ENCODE measurements around the gene UBL5.

UBL5 gene

DNA sequence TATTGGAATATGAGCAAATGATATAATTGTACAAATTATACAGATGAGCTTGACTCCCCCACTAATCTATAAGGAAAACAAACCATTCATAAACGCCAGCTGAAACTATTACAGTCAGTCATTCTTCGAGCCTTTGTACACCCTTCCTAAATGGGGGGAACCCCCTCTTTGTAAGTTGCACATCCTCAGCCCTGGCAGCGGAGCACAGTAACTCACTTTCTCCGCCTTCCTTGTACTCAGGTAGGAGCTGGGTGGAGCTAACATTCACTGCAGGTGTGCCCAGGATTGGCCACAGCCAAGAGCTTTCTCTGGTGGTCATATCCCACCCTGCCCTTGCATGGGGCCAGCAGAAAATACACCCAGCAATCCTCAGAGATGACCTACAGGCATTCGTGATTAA is 36.0 kb downstream of the UBL5 start:
- DNase-seq (ENCODE audit: low read depth in 1 of 2, low spot score in 1 of 2): no peak
- Histone ChIP-seq H3K27me3 (ENCODE audit: insufficient read depth, poor library complexity, severe bottlenecking) (no peaks in the 10 kb centered on the region), H3K27ac (replicated peaks) (no peak overlapping the region), H3K4me3 (replicated peaks; ENCODE audit: insufficient read depth, low read length) (no peak overlapping the region)
- TF ChIP-seq, protein P1, sequence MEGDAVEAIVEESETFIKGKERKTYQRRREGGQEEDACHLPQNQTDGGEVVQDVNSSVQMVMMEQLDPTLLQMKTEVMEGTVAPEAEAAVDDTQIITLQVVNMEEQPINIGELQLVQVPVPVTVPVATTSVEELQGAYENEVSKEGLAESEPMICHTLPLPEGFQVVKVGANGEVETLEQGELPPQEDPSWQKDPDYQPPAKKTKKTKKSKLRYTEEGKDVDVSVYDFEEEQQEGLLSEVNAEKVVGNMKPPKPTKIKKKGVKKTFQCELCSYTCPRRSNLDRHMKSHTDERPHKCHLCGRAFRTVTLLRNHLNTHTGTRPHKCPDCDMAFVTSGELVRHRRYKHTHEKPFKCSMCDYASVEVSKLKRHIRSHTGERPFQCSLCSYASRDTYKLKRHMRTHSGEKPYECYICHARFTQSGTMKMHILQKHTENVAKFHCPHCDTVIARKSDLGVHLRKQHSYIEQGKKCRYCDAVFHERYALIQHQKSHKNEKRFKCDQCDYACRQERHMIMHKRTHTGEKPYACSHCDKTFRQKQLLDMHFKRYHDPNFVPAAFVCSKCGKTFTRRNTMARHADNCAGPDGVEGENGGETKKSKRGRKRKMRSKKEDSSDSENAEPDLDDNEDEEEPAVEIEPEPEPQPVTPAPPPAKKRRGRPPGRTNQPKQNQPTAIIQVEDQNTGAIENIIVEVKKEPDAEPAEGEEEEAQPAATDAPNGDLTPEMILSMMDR (IDR thresholded peaks at IDR 0.05; ENCODE audit: insufficient read depth, low read length): no peak
- TF ChIP-seq, protein P2, sequence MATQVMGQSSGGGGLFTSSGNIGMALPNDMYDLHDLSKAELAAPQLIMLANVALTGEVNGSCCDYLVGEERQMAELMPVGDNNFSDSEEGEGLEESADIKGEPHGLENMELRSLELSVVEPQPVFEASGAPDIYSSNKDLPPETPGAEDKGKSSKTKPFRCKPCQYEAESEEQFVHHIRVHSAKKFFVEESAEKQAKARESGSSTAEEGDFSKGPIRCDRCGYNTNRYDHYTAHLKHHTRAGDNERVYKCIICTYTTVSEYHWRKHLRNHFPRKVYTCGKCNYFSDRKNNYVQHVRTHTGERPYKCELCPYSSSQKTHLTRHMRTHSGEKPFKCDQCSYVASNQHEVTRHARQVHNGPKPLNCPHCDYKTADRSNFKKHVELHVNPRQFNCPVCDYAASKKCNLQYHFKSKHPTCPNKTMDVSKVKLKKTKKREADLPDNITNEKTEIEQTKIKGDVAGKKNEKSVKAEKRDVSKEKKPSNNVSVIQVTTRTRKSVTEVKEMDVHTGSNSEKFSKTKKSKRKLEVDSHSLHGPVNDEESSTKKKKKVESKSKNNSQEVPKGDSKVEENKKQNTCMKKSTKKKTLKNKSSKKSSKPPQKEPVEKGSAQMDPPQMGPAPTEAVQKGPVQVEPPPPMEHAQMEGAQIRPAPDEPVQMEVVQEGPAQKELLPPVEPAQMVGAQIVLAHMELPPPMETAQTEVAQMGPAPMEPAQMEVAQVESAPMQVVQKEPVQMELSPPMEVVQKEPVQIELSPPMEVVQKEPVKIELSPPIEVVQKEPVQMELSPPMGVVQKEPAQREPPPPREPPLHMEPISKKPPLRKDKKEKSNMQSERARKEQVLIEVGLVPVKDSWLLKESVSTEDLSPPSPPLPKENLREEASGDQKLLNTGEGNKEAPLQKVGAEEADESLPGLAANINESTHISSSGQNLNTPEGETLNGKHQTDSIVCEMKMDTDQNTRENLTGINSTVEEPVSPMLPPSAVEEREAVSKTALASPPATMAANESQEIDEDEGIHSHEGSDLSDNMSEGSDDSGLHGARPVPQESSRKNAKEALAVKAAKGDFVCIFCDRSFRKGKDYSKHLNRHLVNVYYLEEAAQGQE (IDR thresholded peaks at IDR 0.05; ENCODE audit: insufficient replicate concordance, low read depth): no peak
- TF ChIP-seq SPI1 (IDR thresholded peaks at IDR 0.05; ENCODE audit: borderline replicate concordance, low read depth) (no peak), GABPA (IDR thresholded peaks at IDR 0.05; ENCODE audit: low read depth) (no peak), POLR2AphosphoS5 (IDR thresholded peaks at IDR 0.05; ENCODE audit: low read depth) (no peak)

DNA sequence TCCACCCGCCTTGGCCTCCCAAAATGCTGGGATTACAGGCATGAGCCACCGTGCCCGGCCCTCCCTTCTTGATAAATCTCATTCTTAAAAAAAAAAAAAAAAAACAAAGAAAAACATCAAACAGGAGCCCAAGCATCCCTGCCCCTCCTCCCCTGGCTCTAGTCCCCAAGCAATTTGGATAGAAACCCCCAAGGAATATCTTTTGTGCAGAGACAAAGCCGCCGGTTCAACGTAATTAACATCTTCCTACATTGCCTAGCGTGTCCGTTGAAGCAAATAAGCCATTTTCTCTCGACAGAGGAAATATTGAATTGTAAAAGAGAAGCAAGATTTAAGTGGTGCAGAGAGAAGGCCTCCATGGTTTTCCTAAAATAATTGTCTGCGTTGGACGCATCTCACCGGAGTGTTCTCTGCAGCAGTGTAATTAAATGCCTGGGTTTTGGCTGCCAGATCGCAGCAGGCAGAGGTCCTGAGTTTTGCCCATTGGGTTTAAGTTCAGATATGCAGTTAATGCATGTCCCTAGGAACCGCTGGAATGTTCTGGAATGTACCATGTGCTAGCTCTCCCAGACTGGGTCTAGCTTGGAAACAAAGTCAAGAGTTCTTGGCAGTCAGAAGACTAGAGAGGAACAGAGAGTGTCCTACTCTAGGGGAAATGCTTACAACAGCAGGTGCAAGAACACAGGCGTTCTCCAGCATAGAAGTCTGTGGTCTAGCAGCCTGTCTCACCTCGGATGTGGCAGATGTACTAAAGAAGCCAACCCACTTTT is 38.2 kb downstream of the UBL5 start:
- DNase-seq (ENCODE audit: low read depth in 1 of 2, low spot score in 1 of 2): no peak
- no peak overlapping the region for H3K27ac ChIP-seq (replicated peaks)
- no peak overlapping the region for H3K4me3 ChIP-seq (replicated peaks; ENCODE audit: insufficient read depth, low read length)
- H3K27me3 ChIP-seq (ENCODE audit: insufficient read depth, poor library complexity, severe bottlenecking): no peaks in the 10 kb centered on the region
- TF ChIP-seq POLR2AphosphoS5 (IDR thresholded peaks at IDR 0.05; ENCODE audit: low read depth) (no peak), SPI1 (IDR thresholded peaks at IDR 0.05; ENCODE audit: borderline replicate concordance, low read depth) (no peak), GABPA (IDR thresholded peaks at IDR 0.05; ENCODE audit: low read depth) (no peak)
- TF ChIP-seq, protein P1 (IDR thresholded peaks at IDR 0.05; ENCODE audit: insufficient read depth, low read length): no peak
- TF ChIP-seq, protein P2 (IDR thresholded peaks at IDR 0.05; ENCODE audit: insufficient replicate concordance, low read depth): no peak

DNA sequence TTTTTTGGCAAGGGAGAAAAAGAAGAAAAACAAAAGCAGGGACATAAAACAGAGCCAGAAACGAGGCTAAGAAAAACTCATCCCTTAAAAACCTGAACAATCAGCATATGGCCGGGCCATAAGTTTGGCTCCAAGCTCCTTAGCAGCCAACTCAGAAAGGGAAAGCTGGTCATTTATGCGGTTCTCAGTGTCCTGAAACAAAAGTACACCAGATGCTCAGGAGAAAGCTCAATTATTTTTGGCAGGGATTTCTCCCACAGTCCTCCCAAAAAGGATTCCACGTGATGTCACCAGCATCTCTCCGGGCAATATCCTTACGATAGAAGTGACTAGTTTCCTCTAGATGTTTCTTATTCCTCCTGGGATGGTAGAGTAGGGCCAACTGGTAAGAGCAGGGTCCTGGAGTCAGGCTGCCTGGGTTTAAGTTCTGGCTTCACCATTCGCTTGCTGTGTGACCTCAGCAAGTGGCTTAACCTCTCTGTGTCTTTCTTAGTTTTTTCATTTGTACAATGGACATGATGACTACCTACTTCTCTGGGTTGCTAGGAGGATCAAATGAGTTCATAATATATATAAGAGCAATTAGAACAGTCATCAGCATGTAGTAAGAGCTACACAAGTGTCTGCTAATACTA is 41.4 kb downstream of the UBL5 start:
- H3K27me3 ChIP-seq (ENCODE audit: insufficient read depth, poor library complexity, severe bottlenecking): no peaks in the 10 kb centered on the region
- no peak overlapping the region for H3K4me3 ChIP-seq (replicated peaks; ENCODE audit: insufficient read depth, low read length)
- no peak for DNase-seq (ENCODE audit: low read depth in 1 of 2, low spot score in 1 of 2)
- no peak overlapping the region for H3K27ac ChIP-seq (replicated peaks)
- TF ChIP-seq, protein P1 (IDR thresholded peaks at IDR 0.05; ENCODE audit: insufficient read depth, low read length): no peak
- TF ChIP-seq POLR2AphosphoS5 (IDR thresholded peaks at IDR 0.05; ENCODE audit: low read depth) (no peak), SPI1 (IDR thresholded peaks at IDR 0.05; ENCODE audit: borderline replicate concordance, low read depth) (no peak), GABPA (IDR thresholded peaks at IDR 0.05; ENCODE audit: low read depth) (no peak)
- TF ChIP-seq, protein P2 (IDR thresholded peaks at IDR 0.05; ENCODE audit: insufficient replicate concordance, low read depth): no peak
